IPS-NIHi11 (cell line): ENCODE results near the gene IQSEC1.
A peak's percentile ranks its signal among the peaks of the same experiment; 100 is the strongest.

ENCODE experiments used
- DNase-seq: peaks from one replicate; pipeline ENCODE4 v3.0.0; 2012; ENCODE audit warnings: mixed read lengths, low spot score

Gene IQSEC1

GRCh38 chr3:12907296-12907695 lies 165.9 kb downstream of the IQSEC1 start:
- no peak for DNase-seq

- no peak for DNase-seq
These were observed 166.3 kb downstream of the IQSEC1 start for GRCh38 chr3:12906916-12907290.

GRCh38 chr3:12906141-12906915 lies 166.9 kb downstream of the IQSEC1 start:
- DNase-seq, result no peak

- no peak for DNase-seq
These were observed 167.7 kb downstream of the IQSEC1 start for GRCh38 chr3:12905316-12906071.

- DNase-seq, result no peak
These were observed 168.3 kb downstream of the IQSEC1 start for GRCh38 chr3:12904951-12905315.

- DNase-seq, result no peak
These were observed 169.3 kb downstream of the IQSEC1 start for GRCh38 chr3:12903881-12904280.

- no peak for DNase-seq
These were observed 170.0 kb downstream of the IQSEC1 start for GRCh38 chr3:12903000-12903800.

- DNase-seq, result no peak
These were observed 170.8 kb downstream of the IQSEC1 start for GRCh38 chr3:12902181-12902999.

GRCh38 chr3:12901623-12902045 lies 171.6 kb downstream of the IQSEC1 start:
- DNase-seq, result peak; percentile 54

- no peak for DNase-seq
These were observed 172.3 kb downstream of the IQSEC1 start for GRCh38 chr3:12900885-12901411.

GRCh38 chr3:12898965-12899755 lies 174.1 kb downstream of the IQSEC1 start:
- no peak for DNase-seq

GRCh38 chr3:12898290-12898964 lies 174.8 kb downstream of the IQSEC1 start:
- no peak for DNase-seq

- DNase-seq, result no peak
These were observed 175.6 kb downstream of the IQSEC1 start for GRCh38 chr3:12897381-12898289.

- peak; percentile 34 for DNase-seq
These were observed 176.9 kb downstream of the IQSEC1 start for GRCh38 chr3:12896063-12896985.

GRCh38 chr3:12895391-12896062 lies 177.7 kb downstream of the IQSEC1 start:
- DNase-seq, result no peak

- no peak for DNase-seq
These were observed 178.6 kb downstream of the IQSEC1 start for GRCh38 chr3:12894629-12895028.

GRCh38 chr3:12893852-12894251 lies 179.4 kb downstream of the IQSEC1 start:
- DNase-seq, result no peak
